HFFc6 (cell line): ENCODE results near the gene POU1F1. TPM values are rescaled to one million over a fixed set of nuclear protein-coding genes. Genes with fewer than 3 reads are reported as not detected.

Experiments
- DNase-seq: peaks from one replicate; pipeline ENCODE4 v3.0.0-alpha.2; 2018
- H3K27ac Mint-ChIP-seq: 2 replicates; pipeline ENCODE4 v1.8.0; 2020; ENCODE audit warnings: mild to moderate bottlenecking, mixed read lengths
- H3K27me3 Mint-ChIP-seq: 2 replicates; pipeline ENCODE4 v1.8.0; 2021; ENCODE audit warnings: mild to moderate bottlenecking, moderate library complexity, mixed read lengths; ENCODE audit not compliant: insufficient read depth
- H3K36me3 Mint-ChIP-seq: 2 replicates; pipeline ENCODE4 v1.8.0; 2021; ENCODE audit warnings: low read depth, mixed read lengths
- H3K4me1 Mint-ChIP-seq: 2 replicates; pipeline ENCODE4 v1.8.0; 2020; ENCODE audit warnings: low read depth, mixed read lengths
- H3K4me3 Mint-ChIP-seq: 2 replicates; pipeline ENCODE4 v1.8.0; 2020; ENCODE audit warnings: mild to moderate bottlenecking, moderate library complexity, mixed read lengths
- H3K9me3 Mint-ChIP-seq: 2 replicates; pipeline ENCODE4 v1.8.0; 2020; ENCODE audit warnings: mild to moderate bottlenecking, mixed read lengths
- microRNA-seq: library from miRNA; unstranded; fragments of <30 nt; microRNA quantifications from one replicate; pipeline ENCODE4, GENCODE V29; 2019
- total RNA-seq, 6 experiments: library from RNA; stranded (reverse); fragmentation: NEBNext Ultra II Directional; extraction: Animal tissue kit (Norgen Biotek cat#: 25700); gene quantifications; 2 replicates in 1 of 6; 3 replicates in 5 of 6; pipeline ENCODE4 v1.2.3, GENCODE V29; 2021
- TF ChIP-seq, protein P1 (sequence below): fragments of 200-600 bp; sonication (generic); IDR thresholded peaks from 2 replicates; pipeline ENCODE4 v1.5.0; 2021; ENCODE audit warnings: antibody characterized with exemption, mild to moderate bottlenecking

Gene POU1F1
- total RNA-seq, 6 experiments from 2014 or later = not detected

DNA sequence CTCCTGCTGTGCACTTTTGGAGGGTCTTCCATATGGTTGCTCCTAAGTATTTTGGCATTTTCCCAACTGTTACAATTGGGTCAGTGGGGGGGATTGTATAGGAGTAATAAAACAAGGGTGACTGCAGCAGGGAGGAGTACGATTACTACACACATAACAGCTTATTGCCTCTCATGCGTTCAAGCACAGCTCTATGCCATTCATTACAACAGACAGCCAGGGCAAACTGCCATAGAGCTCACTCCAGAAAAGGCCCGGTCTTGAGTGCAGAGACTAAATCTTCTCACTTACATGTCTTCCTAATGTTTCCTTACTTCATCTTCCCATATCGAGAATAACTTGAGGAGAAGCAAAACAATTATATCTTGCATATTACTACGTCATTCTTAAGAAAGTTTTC is 50.7 kb downstream of the POU1F1 start:
- Mint-ChIP-seq H3K4me1 (peaks cover 23% of the 10 kb centered on the region), H3K4me3 (peak overlapping the region; percentile 38; the same call in 1 of the 2 replicates), H3K27ac (no peak overlapping the region; the same call in 1 of the 2 replicates), H3K27me3 (peaks cover 4% of the 10 kb centered on the region; the same call in 1 of the 2 replicates), H3K36me3 (peaks cover 7% of the 10 kb centered on the region), H3K9me3 (no peaks in the 10 kb centered on the region; the same call in 1 of the 2 replicates)
- no peak for DNase-seq
- TF ChIP-seq, protein P1, sequence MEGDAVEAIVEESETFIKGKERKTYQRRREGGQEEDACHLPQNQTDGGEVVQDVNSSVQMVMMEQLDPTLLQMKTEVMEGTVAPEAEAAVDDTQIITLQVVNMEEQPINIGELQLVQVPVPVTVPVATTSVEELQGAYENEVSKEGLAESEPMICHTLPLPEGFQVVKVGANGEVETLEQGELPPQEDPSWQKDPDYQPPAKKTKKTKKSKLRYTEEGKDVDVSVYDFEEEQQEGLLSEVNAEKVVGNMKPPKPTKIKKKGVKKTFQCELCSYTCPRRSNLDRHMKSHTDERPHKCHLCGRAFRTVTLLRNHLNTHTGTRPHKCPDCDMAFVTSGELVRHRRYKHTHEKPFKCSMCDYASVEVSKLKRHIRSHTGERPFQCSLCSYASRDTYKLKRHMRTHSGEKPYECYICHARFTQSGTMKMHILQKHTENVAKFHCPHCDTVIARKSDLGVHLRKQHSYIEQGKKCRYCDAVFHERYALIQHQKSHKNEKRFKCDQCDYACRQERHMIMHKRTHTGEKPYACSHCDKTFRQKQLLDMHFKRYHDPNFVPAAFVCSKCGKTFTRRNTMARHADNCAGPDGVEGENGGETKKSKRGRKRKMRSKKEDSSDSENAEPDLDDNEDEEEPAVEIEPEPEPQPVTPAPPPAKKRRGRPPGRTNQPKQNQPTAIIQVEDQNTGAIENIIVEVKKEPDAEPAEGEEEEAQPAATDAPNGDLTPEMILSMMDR = no peak

DNA sequence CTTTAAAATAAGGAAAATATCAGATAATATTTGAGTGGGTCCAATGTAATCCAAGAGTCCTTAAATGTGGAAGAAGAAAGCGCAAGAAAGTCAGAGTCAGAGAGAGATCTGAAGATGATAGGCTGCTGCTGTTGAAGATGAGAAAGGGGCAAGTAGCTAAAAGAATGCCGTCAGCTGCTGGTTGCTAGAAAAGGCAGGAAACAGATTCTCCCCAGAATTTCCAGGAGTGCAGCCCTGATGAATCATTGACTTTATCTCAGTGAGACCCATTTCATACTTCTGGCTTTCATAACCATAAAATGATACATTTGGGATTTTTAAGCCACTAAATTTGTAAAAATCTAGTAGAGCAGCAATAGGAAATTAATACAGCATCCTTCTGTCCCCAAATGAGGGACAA is 56.8 kb downstream of the POU1F1 start:
- H3K27me3 Mint-ChIP-seq = peaks cover 1% of the 10 kb centered on the region; the same call in 1 of the 2 replicates

DNA sequence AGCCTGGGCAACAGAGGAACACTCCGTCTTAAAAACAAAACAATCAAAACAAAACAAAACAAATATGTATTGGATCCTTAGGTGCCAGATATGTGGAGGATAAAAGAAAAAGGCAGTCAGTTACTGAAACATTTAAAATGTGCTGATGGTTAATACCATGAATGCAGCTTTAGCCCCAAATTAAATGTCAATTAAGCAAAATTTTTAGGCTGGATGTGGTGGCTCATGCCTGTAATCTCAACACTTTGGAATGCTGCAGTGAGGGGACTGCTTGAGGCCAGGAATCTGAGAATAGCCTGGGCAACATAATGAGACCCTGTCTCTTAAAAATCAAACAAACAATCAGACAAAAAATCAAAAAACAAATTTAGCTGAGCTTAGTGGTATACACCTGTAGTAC is 57.8 kb downstream of the POU1F1 start:
- TF ChIP-seq, protein P1 = no peak
- DNase-seq = peak; percentile 11
- Mint-ChIP-seq H3K36me3 (peaks cover 9% of the 10 kb centered on the region; the same call in 1 of the 2 replicates), H3K4me3 (no peak overlapping the region), H3K27ac (no peak overlapping the region), H3K27me3 (peaks cover 1% of the 10 kb centered on the region; the same call in 1 of the 2 replicates), H3K4me1 (peaks cover 19% of the 10 kb centered on the region), H3K9me3 (no peaks in the 10 kb centered on the region; the same call in 1 of the 2 replicates)

More for the DNA sequence above, 56.8 kb downstream of the POU1F1 start:
- TF ChIP-seq, protein P1 = no peak
- Mint-ChIP-seq H3K4me3 (no peak overlapping the region), H3K9me3 (no peaks in the 10 kb centered on the region; the same call in 1 of the 2 replicates), H3K4me1 (peaks cover 19% of the 10 kb centered on the region), H3K27ac (no peak overlapping the region), H3K36me3 (peaks cover 9% of the 10 kb centered on the region; the same call in 1 of the 2 replicates)
- peak; percentile 5 for DNase-seq

Small RNAs within 50 kb of the gene (microRNA-seq; reads per million reads assigned to microRNA genes)
- gene MIR4795 = not detected

Other genes starting within 250 kb of the POU1F1 start
- 10 to 100 TPM; 34.9 to 46.4 (median 38.4) TPM for gene CHMP2B, start 49.3 kb downstream of the POU1F1 start, total RNA-seq